Stimulated activated CD4-positive, alpha-beta T cell treated with anti-CD3 and anti-CD28 coated beads, Interleukin-12 subunit alpha, Interleukin-12 subunit beta, amount 100 ng/mL, for 48 hours (primary cell): ENCODE results near the gene GAB2.
"Not testable (repeated sequence)": the region's sequence is repeated elsewhere in the genome, so short reads cannot be mapped to it uniquely, and the experiment has no call there.

ENCODE experiments used
- DNase-seq, 3 donors: peaks; one replicate each; pipeline ENCODE4 v3.0.0-alpha.2; 2020; ENCODE audit warnings: low read depth in 2 of 3, low spot score in 1 of 3

Gene GAB2

DNA sequence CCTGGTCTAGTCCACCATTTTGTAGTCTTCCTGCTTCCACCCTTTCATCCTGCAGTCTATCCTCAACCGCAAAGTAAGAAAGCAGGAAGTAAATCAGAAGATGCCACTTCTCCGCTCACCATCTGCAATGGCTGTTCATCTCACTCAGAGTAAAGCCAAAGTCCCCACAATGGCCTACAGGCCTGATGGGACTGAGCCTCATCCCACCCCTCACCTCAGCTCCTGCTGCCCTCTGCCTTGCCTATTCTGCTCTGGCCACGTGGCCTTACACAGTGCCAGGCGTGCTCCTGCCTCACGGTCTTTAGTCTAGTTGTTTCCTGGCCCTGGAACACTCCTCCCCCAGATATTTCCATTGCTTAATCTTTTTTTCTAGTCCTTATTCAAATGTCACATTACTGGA is 133.4 kb downstream of the GAB2 start:
- DNase-seq, result no peak

DNA sequence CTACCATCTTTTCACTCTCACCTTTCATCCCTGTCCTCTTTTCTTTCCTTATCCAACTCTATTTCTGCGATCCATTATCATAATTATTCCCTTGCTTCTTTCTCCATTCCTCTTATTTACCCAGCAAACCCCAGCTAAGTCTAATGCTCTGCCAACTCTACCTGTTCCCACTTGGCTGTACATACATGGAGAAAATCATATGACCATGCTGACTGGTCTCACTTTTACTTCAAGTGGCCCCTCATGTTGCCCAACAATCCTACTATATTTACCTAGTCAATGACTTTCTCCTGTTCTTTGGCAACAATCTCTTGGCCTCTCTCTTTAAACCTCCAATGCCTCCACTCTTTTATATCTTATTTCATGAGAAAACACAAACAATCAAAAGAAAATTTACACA is 134.8 kb downstream of the GAB2 start:
- no peak for DNase-seq

DNA sequence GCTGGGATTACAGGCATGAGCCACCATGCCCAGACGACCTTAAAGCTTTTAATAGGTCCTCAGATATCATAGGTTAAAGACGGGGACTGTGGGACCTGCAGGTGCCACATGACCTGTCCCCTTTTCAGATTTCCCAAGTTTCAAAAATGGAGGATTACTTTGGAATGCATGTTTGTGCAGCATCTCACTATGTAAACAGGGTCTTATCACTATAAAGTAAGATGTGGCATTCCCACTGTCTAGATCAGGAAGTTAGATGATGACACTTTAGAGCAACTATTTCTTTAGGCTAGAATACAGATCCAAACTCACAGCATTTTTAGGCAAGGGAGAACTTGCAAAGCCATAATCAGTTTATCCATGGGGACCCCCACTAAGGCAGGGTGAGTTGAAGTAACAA is 136.1 kb downstream of the GAB2 start:
- no peak for DNase-seq

DNA sequence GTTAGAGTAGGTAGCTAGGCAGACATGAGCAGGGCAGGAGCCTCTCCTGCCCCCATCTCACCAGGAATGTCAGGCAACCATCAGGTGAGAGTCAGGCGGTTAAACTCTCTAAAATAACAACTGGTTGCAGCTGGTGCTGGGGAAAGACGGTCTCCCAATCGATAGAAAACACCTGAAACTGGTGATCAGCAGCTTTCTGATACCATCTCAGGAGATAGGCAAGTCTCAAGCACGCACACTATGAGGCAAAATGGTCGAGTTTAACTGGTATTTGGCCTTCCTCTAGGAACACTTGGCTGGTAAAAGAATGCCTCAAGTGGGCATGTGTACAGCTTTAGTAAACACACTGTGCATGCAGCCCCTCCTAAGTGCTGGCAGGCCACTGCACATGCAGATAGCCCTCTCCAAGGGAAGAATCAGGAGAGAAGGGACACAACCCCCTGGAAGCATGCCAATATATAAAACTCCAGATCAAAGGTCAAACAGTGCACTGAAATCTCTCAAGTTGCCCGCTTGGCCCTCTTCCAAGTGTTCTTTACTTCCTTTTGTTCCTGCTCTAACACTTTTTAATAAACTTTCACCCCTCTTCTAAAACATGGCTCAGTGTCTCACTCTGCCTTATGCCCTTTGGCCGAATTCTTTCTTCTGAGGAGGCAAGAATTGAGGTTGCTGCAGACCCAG is 140.2 kb downstream of the GAB2 start:
- no peak for DNase-seq

DNA sequence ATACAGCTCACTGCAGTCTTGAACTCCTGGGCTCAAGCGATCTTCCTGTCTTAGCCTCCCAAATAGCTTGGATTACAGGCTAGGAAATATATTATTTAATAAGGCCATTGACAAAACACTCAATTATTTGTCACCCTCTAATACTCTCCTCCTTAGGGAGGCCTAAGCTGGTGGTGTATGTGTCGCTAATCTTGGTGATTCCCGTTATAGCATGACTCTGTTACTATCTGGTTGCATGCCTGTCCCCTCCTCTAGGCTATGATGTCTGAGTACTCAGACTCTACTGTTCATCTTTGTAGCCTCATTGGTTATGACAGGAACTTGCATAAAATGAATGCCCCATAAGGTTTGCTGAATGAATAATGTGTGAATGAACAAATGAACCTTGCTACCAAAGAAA is 141.3 kb downstream of the GAB2 start:
- no peak for DNase-seq

DNA sequence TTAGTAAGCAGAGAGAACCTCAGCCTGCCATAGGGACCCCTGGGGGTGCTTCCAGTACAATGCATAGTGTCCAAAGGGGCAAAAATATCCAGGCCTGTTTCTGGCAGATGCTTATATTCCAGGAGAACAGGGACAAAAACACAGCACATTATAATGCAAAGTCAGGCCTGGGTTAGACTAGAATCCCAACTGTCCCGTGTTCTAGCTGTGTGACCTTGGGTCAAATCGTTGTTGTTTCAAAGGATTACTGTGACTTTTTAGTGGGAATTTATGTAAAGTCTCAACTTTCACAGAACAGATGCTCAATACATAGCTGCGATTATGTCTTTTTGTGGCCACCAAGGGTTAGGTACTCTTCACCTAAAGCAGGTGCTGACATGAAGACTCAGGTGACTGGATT is 142.9 kb downstream of the GAB2 start:
- DNase-seq, result no peak

DNA sequence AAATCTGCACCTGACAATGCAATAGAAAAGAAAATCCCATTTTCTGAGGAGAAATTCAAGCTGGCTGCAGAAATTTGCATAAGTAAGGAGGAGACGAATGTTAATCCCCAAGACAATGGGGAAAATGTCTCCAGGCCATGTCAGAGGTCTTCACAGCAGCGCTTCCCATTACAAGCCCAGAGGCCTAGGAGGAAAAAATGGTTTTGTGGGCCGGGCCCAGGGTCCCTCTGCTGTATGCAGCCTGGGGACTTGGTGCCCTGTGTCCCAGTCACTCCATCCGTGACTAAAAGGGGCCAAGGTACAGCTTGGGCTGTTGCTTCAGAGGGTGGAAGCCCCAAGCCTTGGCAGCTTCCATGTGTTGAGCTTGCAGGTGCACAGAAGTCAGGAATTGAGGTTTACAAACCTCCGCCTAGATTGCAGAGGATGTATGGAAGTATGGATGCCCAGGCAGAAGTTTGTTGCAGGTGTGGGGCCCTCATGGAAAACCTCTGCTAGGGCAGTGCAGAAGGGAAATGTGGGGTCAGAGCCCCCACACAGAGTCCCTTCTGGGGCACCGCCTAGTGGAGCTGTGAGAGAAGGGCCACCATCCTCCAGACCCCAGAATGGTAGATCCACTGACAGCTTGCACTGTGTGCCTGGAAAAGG is 144.9 kb downstream of the GAB2 start:
- not testable (repeated sequence) for DNase-seq

DNA sequence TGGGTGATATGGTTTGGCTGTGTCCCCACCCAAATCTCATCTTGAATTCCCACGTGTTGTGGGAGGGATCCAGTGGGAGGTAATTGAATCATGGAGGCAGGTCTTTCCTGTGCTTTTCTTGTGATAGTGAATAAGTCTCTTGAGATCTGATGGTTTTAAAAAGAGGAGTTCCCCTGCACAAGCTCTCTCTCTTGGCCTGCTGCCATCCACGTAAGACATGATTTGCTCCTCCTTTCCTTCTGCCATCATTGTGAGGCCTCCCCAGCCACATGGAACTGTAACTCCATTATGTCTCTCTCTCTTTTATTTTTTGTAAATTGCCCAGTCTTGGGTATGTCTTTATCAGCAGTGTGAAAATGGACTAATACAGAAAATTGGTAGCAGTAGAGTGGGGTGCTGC is 145.8 kb downstream of the GAB2 start:
- DNase-seq, result not testable (repeated sequence)

DNA sequence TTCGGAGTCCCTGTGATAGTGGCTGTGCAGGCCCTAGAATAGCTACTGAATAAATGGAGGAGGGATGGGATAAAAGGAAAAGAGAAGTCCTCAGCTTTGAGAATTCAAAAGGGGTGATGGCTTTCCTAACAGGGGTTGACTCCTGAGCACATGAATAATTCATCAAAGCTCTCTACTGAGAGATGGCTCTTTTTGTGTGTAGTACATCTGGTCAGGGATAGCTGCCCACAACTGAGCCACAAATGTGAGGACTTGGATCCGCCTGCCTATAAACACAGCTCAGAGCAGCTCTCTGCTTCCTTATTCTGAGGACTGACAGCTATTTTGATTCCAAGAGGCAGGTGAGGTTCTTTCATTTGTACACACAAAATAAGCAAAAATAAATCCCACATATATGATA is 146.6 kb downstream of the GAB2 start:
- DNase-seq, result no peak

DNA sequence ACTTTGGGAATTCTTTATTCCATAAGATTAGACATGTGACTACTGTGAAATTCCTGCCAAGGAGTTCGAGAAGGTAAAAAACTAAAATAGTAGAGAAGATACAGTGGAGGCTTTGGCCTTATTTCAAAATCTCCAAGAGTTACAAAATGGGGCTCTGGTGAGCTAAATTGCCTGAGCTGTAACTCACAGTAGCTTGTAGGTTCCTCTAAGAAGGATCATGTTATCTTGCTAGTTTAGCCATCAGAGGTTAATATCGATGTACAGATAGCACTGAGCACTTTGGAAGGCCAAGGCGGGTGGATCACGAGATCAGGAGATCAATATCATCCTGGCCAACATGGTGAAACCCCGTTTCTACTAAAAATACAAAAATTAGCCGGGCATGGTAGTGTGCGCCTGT is 147.8 kb downstream of the GAB2 start:
- DNase-seq, result no peak

DNA sequence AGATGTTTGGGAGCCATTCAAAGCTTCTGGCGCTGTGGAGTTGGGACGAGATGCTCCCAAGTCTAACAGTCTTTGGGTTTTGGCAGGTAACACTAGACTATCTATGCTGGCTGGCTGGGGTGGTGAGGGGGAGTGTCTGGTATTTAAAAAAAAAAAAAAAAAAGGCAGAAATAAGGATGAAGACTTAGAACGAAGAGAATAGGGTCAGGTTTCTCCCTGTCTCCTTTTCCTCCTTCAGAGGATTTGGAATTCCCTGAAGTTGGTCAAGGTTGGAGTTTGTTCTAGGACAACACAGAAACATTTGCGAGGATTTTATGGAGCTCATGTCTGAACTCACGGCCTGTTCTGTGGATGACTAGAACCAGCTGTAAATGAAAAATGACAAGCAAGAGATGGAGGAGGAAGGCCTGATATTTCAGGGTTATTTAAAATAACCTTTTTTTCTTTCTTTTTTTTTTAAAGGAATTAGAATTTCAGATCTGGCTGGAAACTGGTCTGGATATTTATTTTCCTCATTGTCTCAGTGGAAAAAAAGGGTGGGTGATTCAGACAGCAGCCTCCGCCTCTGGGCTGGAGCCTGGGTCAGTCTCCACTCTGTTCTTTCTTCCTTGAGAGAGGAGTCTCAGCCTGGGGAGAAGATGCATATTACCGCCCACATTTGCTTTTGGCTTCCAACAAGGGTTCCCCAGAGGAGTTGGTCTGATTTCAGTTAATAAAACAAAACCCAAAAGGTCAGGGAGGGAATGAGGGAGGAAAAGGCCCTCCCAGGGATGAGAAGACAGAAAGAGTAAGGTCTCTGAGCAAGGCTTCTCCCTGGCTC is 148.8 kb downstream of the GAB2 start:
- DNase-seq, result no peak

DNA sequence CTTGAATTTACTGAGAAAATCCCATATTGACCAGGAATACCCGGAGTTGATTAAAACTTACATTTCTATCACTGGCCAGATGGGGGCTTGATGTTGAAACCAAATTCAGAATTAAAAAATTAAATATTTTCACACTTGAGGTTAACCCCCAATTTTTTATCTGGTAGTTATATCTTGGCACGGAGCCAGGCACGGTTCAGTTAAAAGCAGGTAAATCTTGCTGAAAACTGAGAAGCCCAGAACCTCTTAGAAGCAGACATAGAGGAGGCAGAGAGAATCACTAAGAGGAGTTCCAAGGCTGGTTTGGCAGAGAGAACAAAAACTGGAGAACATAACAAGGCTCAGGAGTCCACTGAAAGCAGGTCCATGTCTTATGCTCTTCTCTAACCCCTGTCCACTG is 151.2 kb downstream of the GAB2 start:
- DNase-seq, result no peak

DNA sequence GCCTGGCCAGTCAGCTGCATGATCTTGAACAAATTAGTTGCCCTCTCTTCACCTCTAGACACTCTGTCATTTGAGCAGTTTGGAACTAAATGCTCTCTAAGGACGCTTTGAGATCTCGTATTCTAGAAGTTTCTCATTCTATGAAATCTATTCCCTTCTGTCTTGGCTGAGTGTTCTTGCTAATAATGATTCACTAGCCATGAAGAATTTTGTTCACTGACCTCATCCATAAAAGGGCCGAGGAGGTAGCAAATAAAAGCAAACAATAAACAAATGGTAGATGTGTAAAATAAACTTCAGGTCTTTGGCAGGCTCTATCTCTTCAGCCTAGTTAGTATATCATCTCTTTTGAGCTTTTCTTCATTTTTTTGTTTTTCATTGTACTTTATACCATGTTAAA is 152.3 kb downstream of the GAB2 start:
- no peak for DNase-seq

DNA sequence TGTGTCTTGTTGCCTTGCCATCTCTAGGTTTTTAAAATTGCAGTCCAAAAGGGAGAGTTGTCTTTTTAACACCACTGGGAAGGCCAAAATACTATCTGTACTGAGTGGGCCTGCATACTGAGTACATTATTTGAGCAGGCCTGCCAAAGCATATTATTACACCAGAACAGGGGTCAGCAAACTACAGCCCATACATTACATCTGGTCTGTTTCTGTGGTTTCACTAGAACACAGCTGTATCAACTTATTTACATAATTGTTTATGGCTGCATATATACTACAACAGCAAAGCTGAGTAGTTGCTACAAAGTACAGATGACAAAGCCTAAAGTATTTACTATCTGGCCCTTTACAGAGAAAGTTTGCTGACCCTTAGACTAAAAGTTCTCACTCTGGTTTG is 154.9 kb downstream of the GAB2 start:
- DNase-seq, result no peak

DNA sequence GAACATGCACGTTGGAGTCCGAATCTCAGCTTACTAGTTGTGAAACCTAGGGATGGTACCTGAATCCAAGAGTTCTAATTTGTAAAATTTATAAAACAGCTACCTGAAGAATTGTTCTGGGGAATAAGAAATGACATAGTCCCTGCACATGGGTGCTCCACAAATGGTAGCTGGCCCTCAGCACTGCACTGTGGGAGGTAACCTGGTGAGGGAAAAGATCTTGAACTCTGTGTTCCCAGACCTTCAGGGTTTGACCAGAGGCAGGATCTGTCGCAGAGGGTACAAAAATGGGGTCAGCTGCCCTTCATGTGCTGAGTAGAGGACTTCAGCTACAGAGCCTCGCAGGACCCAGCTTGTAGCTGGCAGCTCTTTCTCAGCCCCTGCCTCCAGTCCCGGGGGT is 155.4 kb downstream of the GAB2 start:
- no peak for DNase-seq

DNA sequence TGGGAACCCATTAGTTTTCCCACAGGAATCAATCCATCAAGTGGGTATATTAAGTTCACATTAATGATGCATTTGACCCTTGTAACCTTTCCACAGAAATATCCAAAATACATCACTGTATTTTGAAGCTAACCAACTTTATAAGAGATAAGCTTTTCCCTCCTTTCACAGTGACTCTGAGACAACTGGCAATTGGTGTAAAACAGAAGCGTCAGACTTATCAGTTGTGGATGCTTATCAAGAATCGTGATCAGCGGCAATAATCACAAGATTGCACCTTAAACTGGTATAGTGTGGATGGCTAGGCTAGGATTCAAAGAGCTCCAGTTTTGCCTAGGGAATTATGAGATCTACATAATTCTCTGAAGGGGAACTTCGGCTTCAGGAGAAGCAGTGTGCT is 155.8 kb downstream of the GAB2 start:
- no peak for DNase-seq

DNA sequence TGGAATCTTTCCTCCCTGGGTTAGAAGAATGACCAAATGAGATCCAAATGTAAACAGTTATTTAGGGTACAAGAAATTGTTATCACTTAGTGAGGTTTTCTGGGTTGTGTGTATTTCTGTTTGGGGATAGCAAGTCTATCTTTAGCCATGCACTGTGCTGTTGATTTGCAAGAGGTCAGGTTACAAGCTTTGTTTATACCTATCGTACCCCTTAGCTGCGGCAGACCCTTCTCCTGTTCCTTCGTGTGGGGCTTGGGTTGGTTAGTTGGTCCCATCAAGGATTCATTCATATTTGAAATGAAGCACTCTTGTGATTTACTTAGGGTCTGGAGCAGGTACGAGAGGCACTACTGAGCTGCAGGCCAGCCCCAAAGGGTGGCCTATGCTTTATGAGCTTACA is 156.3 kb downstream of the GAB2 start:
- DNase-seq, result no peak

DNA sequence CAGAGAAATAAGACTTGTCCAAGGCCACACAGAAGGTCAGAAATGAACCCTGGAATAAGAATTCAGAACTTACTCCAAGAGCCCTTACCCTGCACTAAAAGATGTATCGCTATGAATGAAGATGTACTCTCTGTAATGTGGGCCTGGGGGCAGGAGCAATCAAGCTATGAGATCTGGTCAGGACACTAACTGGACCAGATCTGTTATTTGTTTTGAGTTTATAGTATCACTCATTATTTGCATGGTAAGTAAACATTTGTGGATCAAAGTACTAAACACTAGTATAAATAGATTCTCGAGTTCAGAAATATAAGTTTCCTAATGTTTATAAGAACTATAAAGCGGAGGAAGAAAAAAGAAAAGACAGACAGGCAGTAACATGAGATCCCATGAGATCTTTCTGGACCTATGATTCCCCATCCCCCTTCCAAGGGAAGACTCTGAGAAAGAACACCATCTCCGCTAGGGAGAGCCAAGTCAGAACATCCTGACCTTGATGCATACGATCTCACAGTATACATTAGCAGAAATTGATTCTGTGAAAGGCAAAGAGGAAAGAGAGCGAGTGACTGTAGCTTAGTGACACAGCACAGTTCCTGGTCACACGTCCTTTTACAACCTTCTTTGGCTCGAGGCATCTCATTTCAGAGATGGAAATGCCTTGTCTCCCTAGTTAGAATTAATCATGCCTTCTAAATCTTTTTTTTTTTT is 157.7 kb downstream of the GAB2 start:
- DNase-seq, result no peak

DNA sequence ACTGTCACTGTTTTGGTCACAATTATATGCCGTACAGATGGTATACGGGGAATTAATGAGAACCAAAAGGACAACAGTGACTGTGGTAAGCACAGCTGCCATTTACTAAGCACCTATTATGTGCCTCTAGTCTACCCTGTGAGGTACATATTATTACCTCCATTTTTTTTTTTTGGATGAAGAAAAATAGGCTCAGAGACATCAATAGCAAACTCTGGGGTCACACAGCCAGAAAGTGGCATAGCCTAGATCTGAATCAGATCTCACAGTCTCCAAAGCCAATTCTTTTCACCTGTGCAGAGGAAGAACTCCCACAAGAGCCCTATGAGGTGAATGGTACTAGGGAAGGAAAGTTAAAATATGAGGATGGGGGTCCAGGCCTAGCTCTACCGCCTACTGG is 160.0 kb downstream of the GAB2 start:
- no peak for DNase-seq

DNA sequence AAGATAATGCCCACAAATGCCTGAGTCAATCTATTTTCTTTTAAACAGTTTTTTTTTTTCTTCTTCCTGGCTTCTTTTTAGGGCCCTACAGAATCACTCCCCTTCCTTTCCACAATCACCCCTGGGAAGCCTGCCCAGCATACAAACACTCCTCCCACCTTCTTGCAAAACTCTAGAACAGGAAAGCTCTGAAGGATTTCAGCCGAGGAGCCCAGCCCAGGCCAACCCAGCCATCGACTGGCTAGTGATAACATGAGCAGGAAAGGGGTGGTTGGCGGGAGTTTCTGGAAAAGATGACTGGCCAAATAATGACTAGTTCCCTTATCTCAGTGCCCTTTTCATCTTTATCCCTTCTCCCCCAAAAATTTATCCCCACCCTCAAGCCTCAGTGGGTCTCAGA is 160.7 kb downstream of the GAB2 start:
- DNase-seq, result no peak

DNA sequence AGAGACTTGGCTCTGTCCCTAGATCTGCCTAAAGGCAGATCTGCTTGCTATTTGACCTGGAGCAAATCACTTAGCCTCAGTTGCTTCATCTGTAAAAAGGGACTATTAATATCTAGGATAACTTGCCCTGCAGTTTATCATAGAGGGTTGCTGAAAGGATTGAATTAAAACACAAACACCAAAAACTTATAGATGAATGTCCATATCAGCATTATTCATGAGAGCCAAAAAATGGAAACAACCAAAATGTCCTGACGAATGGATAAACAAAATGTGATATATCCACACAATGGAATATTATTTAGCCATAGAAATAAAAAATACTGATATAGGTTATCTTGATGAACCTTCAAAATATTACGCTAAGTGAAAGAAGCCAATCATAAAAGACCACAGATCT is 161.7 kb downstream of the GAB2 start:
- DNase-seq, result no peak

DNA sequence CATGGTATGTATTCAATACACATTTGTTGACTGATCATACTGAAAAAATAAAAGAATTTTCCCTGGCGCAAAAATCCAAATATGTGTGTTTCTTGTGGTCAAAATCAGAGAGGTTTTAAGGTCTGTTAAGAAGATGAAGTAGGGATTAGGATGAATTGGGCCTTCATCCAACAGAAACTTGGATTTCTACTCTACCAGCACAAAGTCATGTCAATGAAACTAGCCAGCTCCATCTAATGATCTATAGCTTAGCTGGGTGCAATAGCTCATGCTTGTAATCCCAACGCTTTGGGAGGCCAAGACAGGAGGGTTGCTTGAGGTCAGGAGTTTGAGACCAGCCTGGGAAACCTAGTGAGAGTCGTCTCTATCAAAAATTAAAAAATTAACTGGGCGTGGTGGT is 163.4 kb downstream of the GAB2 start:
- no peak for DNase-seq
